Neural cell (in vitro differentiated cells): ENCODE results near the gene DNAAF5.

Experiments
- CTCF ChIP-seq: fragments of 450-650 bp; IDR thresholded peaks from 2 replicates; pipeline ENCODE4 v1.5.1; 2014; ENCODE audit warnings: antibody characterized with exemption, mild to moderate bottlenecking, moderate library complexity; ENCODE audit not compliant: poor library complexity, severe bottlenecking
- EP300 ChIP-seq: fragments of 450-650 bp; conservative IDR thresholded peaks from 2 replicates; pipeline ENCODE4 v1.6.1; 2014; ENCODE audit warnings: antibody characterized with exemption, mild to moderate bottlenecking, moderate library complexity; ENCODE audit not compliant: poor library complexity, severe bottlenecking
- EZH2 ChIP-seq: fragments of 200-600, 300-800 bp; shearing (Covaris generic), sonication (generic); IDR thresholded peaks from 2 replicates; pipeline ENCODE4 v1.6.1; 2014; ENCODE audit warnings: antibody characterized with exemption, low read length, borderline replicate concordance, mild to moderate bottlenecking; ENCODE audit not compliant: insufficient read depth, poor library complexity, severe bottlenecking
- MXI1 ChIP-seq: fragments of 450-650 bp; conservative IDR thresholded peaks from 2 replicates; pipeline ENCODE4 v1.6.1; 2014; ENCODE audit warnings: antibody characterized with exemption, mild to moderate bottlenecking; ENCODE audit not compliant: poor library complexity, severe bottlenecking
- POLR2AphosphoS5 ChIP-seq: IDR thresholded peaks from 2 replicates; pipeline ENCODE4 v1.6.1; 2012
- RAD21 ChIP-seq: fragments of 450-650 bp; conservative IDR thresholded peaks from 2 replicates; pipeline ENCODE4 v1.6.1; 2014; ENCODE audit warnings: antibody characterized with exemption, mild to moderate bottlenecking, moderate library complexity
- REST ChIP-seq: IDR thresholded peaks from 2 replicates; pipeline ENCODE4 v1.6.1; 2012; ENCODE audit warnings: borderline replicate concordance
- SMC3 ChIP-seq: fragments of 450-650 bp; conservative IDR thresholded peaks from 2 replicates; pipeline ENCODE4 v1.6.1; 2014; ENCODE audit warnings: antibody characterized with exemption, mild to moderate bottlenecking, moderate library complexity; ENCODE audit not compliant: poor library complexity
- TAF1 ChIP-seq: IDR thresholded peaks from 2 replicates; pipeline ENCODE4 v1.6.1; 2012; ENCODE audit warnings: low read depth

GRCh38 chr7:776381-776780 is 49.9 kb downstream of the DNAAF5 start:
- no peak for TF ChIP-seq CTCF
- TF ChIP-seq POLR2AphosphoS5, result no peak
- no peak for TF ChIP-seq REST
- TF ChIP-seq RAD21, result no peak
- TF ChIP-seq EP300, result no peak
- TF ChIP-seq TAF1, result no peak
- TF ChIP-seq EZH2, result no peak
- no peak for TF ChIP-seq SMC3
- no peak for TF ChIP-seq MXI1
